GM19099 (cell line): Measurements from ENCODE around the gene KLHL30.

Experiments
- POLR2A ChIP-seq: IDR thresholded peaks from 3 replicates; pipeline ENCODE4 v1.6.1; 2011; ENCODE audit warnings: low read depth; ENCODE audit not compliant: insufficient read length; ENCODE audit errors: extremely low read depth

Gene KLHL30

GRCh38 chr2:238182362-238182761, 43.9 kb downstream of the KLHL30 start:
- TF ChIP-seq POLR2A = no peak

- no peak for TF ChIP-seq POLR2A
Observed at GRCh38 chr2:238183821-238184220, 45.4 kb downstream of the KLHL30 start.

DNA sequence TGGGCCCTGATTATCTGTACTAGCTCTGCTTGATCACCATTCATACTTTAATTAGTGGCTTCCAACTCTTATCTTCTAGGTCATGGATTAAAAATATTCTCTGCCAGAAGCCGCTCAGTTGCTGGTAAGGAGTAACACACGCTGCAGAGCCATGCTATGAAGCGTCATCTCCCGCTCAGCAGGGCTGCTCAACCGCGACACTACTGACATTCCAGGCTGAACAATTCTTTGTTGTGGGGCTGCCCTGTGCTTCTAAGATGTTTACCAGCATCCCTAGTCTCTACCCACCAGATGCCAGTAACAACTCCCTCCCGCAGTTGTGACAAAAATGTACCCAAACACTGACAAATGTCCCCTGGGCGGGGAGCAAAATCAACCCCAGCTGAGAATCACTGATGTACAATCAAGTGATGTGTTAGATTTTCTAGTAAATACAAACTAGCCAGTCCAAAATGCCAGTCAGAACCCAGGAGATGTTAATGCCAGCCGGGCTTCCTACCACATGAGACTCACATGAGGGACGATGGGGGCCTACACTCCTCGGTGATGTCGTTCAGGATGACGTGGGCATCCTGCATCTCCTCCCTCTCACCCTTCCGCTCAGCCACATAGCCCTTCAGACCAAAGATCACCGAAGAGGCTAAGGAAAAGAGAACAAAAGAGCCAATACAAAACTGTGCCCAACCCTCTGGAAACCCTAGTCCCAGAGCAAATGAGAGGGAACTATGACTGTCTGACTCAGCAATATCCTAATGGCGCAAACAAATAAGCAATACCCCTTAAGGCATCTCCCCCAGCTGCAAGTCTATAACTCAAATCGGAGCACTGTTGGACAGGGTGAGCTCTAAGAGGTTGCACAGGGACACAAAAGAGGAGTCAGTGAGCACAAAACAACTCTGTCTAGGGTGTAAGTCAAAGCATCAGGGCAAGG, 49.4 kb downstream of the KLHL30 start:
- no peak for TF ChIP-seq POLR2A

GRCh38 chr2:238190445-238190844, 52.0 kb downstream of the KLHL30 start:
- no peak for TF ChIP-seq POLR2A
